ENCODE results near the gene NECTIN4.

Gene NECTIN4

DNA sequence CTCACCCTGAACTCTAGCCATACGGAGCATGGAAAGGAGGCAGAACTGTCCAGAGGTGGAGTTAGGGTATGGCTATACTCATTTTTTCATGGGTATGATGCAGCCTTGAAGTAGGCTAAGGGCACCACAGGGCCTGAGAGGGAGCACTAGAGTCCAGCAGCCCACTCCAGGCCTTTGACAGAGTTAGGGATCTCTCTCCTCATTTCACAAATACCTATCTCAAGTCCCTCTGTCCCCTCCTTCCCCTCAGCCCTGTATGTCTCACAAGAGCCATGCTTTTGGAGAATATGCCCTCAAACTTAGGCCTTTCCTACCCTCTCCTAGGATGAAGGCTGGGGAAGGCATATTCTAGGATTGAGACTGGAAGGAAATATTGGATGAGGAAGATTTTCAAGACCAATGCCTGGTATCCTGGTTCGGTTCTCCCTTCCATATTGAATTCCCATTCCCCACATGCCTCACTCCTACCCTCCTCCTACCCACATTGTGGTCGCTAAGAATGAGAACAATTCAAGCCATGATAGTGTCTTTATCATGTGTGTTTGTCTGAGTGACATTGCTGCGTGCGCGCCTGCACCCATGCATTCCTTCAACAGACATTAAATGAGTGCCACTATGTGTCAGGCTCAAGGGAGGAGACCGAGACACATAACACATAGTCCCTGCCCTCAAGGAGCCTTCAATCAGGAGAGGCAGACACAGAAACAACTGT is 2.6 kb upstream of the NECTIN4 start:
- no peak for ATAC-seq (ENCODE audit: insufficient read depth, low read depth)
- DNase-seq = no peak
- no peak overlapping the region for H3K9ac ChIP-seq (ENCODE audit: low read depth, low read length)
- no peaks in the 10 kb centered on the region for H3K27me3 ChIP-seq (ENCODE audit: insufficient read depth, low read length, poor library complexity)
- no peaks in the 10 kb centered on the region for H3K79me2 ChIP-seq (ENCODE audit: insufficient read depth, low read length)
- H4K20me1 ChIP-seq (ENCODE audit: insufficient read depth, low read length) = no peaks in the 10 kb centered on the region
- TF ChIP-seq, protein P1, sequence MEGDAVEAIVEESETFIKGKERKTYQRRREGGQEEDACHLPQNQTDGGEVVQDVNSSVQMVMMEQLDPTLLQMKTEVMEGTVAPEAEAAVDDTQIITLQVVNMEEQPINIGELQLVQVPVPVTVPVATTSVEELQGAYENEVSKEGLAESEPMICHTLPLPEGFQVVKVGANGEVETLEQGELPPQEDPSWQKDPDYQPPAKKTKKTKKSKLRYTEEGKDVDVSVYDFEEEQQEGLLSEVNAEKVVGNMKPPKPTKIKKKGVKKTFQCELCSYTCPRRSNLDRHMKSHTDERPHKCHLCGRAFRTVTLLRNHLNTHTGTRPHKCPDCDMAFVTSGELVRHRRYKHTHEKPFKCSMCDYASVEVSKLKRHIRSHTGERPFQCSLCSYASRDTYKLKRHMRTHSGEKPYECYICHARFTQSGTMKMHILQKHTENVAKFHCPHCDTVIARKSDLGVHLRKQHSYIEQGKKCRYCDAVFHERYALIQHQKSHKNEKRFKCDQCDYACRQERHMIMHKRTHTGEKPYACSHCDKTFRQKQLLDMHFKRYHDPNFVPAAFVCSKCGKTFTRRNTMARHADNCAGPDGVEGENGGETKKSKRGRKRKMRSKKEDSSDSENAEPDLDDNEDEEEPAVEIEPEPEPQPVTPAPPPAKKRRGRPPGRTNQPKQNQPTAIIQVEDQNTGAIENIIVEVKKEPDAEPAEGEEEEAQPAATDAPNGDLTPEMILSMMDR (IDR thresholded peaks at IDR 0.05; ENCODE audit: borderline replicate concordance, extremely low read depth, low read length, poor library complexity, severe bottlenecking) = no peak
- TF ChIP-seq EZH2 (IDR thresholded peaks at IDR 0.05; ENCODE audit: borderline replicate concordance, low read depth, low read length, severe bottlenecking) = no peak
- H3K4me2 ChIP-seq (ENCODE audit: insufficient read depth, low read length) = no peak overlapping the region
- H3K4me1 ChIP-seq (ENCODE audit: insufficient read depth, low read length) = peaks cover under 1% of the 10 kb centered on the region; the same call in 1 of the 2 replicates
- no peaks in the 10 kb centered on the region for H3K9me3 ChIP-seq (ENCODE audit: insufficient read depth, low read length, severe bottlenecking)
- no peaks in the 10 kb centered on the region for H3K36me3 ChIP-seq (ENCODE audit: insufficient read depth, low read length)
- H3K27ac ChIP-seq (ENCODE audit: low read length) = no peak overlapping the region
- no peak overlapping the region for H3K4me3 ChIP-seq (ENCODE audit: low read depth in 1 of 2, low read length in 2 of 2)
- no peak overlapping the region for H2AFZ ChIP-seq (ENCODE audit: low read depth, low read length)

GRCh38 chr1:161091093-161091492 is 1.7 kb upstream of the NECTIN4 start:
- H3K9ac ChIP-seq (ENCODE audit: low read depth, low read length) = no peak overlapping the region
- TF ChIP-seq, protein P1 (IDR thresholded peaks at IDR 0.05; ENCODE audit: borderline replicate concordance, extremely low read depth, low read length, poor library complexity, severe bottlenecking) = no peak
- TF ChIP-seq EZH2 (IDR thresholded peaks at IDR 0.05; ENCODE audit: borderline replicate concordance, low read depth, low read length, severe bottlenecking) = no peak
- no peaks in the 10 kb centered on the region for H3K4me1 ChIP-seq (ENCODE audit: insufficient read depth, low read length)
- no peaks in the 10 kb centered on the region for H4K20me1 ChIP-seq (ENCODE audit: insufficient read depth, low read length)
- ATAC-seq (ENCODE audit: insufficient read depth, low read depth) = no peak
- no peak for DNase-seq
- no peak overlapping the region for H3K4me3 ChIP-seq (ENCODE audit: low read depth in 1 of 2, low read length in 2 of 2)
- H3K36me3 ChIP-seq (ENCODE audit: insufficient read depth, low read length) = no peaks in the 10 kb centered on the region
- H3K4me2 ChIP-seq (ENCODE audit: insufficient read depth, low read length) = no peak overlapping the region
- no peaks in the 10 kb centered on the region for H3K27me3 ChIP-seq (ENCODE audit: insufficient read depth, low read length, poor library complexity)
- H3K27ac ChIP-seq (ENCODE audit: low read length) = no peak overlapping the region
- H2AFZ ChIP-seq (ENCODE audit: low read depth, low read length) = no peak overlapping the region
- no peaks in the 10 kb centered on the region for H3K79me2 ChIP-seq (ENCODE audit: insufficient read depth, low read length)
- no peaks in the 10 kb centered on the region for H3K9me3 ChIP-seq (ENCODE audit: insufficient read depth, low read length, severe bottlenecking)

GRCh38 chr1:161090617-161091016 is 1.3 kb upstream of the NECTIN4 start:
- ATAC-seq (ENCODE audit: insufficient read depth, low read depth) (no peak), DNase-seq (no peak)
- no peaks in the 10 kb centered on the region for H3K79me2 ChIP-seq (ENCODE audit: insufficient read depth, low read length)
- no peak for TF ChIP-seq EZH2 (IDR thresholded peaks at IDR 0.05; ENCODE audit: borderline replicate concordance, low read depth, low read length, severe bottlenecking)
- TF ChIP-seq, protein P1 (IDR thresholded peaks at IDR 0.05; ENCODE audit: borderline replicate concordance, extremely low read depth, low read length, poor library complexity, severe bottlenecking) = no peak
- no peaks in the 10 kb centered on the region for H4K20me1 ChIP-seq (ENCODE audit: insufficient read depth, low read length)
- no peak overlapping the region for H3K4me3 ChIP-seq (ENCODE audit: low read depth in 1 of 2, low read length in 2 of 2)
- H3K27me3 ChIP-seq (ENCODE audit: insufficient read depth, low read length, poor library complexity) = no peaks in the 10 kb centered on the region
- H3K9me3 ChIP-seq (ENCODE audit: insufficient read depth, low read length, severe bottlenecking) = no peaks in the 10 kb centered on the region
- no peak overlapping the region for H3K27ac ChIP-seq (ENCODE audit: low read length)
- H3K4me2 ChIP-seq (ENCODE audit: insufficient read depth, low read length) = no peak overlapping the region
- no peaks in the 10 kb centered on the region for H3K36me3 ChIP-seq (ENCODE audit: insufficient read depth, low read length)
- no peak overlapping the region for H3K9ac ChIP-seq (ENCODE audit: low read depth, low read length)
- H3K4me1 ChIP-seq (ENCODE audit: insufficient read depth, low read length) = no peaks in the 10 kb centered on the region
- no peak overlapping the region for H2AFZ ChIP-seq (ENCODE audit: low read depth, low read length)
